NOMO-1 treated with dmso at 0.1 percent for 144 hours (cell line): ENCODE results near the gene GUCY1B1.

Experiments
- DNase-seq: peaks from one replicate; lab custom pipeline; 2025; ENCODE audit not compliant: unreplicated experiment; lab: John Stamatoyannopoulos, UW

The GUCY1B1 gene

DNA sequence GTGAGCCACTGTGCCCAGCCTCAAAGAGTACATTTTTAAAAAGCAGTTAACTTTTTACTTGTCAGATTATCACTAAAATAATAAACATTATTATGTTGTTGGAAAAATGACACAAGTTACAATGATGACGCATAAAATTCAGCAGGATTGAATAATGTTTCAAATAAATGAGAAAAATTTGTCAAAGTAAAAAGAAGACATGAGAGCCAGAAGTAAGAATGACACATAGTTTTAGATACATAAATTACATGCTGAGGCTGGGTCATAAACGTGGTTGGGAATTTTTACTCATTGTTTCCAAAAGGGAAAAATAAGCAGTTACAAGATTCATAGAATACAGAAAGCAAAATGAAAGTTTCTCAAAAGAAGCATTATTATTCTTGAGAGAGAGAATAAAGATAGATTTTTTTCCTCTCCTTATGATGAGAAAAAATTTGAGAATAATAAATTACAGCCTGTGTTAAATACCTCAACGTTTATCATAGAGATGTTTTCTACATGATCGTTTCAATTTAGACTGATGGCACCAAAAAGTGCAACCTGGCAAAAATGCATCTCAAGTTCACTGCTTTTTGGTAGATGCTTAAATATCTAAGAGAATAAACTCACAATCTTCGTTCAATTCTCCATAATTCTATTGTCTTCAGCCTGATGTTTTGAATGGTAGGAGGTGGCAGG lies 40.4 kb downstream of the GUCY1B1 start:
- DNase-seq = no peak

DNA sequence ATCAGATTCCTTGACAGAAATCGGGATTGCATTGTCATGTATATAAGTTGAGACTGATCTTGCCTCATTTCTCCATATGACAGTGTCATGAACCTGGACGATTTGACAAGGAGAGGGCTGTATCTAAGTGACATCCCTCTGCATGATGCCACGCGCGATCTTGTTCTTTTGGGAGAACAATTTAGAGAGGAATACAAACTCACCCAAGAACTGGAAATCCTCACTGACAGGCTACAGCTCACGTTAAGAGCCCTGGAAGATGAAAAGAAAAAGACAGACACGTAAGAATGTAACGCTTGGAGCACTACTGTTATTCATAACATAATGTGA lies 40.9 kb downstream of the GUCY1B1 start:
- DNase-seq = no peak

DNA sequence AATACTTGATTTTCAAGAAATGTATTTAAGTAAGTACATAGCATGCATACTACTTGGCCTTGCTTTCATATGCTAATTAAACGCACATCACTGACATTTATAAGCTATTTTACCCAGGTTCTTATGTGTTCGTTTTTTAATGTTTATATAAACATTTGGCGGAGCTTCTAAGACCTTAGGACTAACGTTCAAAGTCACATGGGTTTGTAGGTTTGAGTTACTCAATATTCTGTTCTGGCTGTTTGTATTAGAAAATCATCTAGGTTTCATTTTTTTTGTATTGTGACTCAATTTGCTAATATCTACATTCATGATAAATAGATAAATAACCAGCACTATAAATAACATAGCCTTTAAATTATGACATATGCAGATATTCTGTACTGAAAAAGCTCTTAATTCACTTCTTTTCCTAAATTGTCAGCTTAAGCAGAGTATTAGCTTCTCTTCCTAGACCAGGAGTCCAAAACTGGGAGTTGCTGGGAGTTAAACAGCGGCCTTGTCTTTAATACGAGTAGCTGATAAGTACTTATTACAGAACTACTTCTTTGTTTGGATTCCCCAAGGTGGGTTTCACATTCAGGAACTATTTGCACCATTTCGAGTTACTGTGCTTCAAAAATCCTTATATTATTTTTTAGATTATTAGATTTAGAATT lies 42.0 kb downstream of the GUCY1B1 start:
- no peak for DNase-seq

DNA sequence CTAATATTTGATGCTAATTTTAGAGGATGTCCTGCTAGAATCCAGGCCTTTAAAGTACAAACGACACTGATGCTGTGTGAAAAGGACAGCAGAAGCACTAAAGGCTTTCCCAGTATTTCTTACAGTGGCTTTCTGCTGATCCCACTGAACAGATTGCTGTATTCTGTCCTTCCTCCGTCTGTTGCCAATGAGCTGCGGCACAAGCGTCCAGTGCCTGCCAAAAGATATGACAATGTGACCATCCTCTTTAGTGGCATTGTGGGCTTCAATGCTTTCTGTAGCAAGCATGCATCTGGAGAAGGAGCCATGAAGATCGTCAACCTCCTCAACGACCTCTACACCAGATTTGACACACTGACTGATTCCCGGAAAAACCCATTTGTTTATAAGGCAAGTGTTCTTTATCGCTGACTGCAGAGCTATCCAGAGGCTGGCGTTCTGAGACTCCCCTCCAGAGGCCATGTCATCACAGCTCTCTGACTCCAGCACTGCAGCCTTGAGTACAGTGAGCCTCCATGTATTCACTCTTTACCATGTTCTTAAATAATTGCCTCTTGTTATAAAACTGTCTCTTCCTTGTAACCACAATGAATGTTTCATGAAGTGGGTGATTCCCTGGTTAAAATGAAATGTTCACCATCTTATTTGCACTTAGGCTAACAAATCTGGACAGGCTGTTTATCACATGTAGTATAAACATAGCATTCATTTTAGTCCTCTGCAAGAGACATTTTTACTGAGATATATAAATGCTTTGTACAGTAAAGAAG lies 43.6 kb downstream of the GUCY1B1 start:
- DNase-seq = no peak

GRCh38 chr4:155805016-155805415 lies 46.2 kb downstream of the GUCY1B1 start:
- no peak for DNase-seq

DNA sequence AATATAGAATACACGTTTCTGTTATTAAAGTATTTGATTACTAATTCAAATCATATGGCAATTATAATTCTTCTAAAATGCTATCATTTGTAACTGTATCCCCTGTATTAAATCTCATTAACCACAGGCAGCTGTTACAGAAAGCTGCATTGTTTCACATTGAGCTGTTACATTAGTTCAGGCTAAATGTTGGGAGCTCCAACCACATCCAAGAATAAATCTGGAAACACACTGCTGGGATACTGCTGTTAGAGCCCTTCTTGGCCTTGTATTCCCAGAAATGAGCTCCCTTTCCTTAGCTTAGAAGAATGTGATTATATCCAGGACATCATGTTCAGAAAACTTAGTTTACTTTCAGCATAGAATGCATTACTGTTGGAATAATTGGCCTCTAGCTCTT lies 48.2 kb downstream of the GUCY1B1 start:
- DNase-seq = no peak

DNA sequence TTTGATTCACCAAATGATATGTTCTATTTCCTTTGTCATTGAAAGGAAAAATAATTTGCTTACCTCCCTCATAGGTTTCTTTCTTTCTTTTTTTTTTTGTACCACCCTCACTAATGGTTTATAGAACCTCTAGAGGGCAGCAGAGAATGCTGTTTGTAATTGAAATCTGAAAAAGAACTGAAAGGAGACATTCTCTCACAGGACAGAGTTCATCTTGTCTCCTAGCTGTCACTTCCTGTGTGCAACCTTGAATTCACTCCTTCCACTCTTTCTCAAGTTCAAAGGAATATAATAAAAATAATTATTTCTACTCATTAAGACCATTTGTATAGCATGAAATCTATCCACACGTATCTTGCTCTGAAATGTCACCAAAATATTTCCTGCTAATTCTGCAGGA lies 51.0 kb downstream of the GUCY1B1 start:
- DNase-seq = peak; percentile 27

- no peak for DNase-seq
Measured at GRCh38 chr4:155811083-155811482, 52.3 kb downstream of the GUCY1B1 start.

DNA sequence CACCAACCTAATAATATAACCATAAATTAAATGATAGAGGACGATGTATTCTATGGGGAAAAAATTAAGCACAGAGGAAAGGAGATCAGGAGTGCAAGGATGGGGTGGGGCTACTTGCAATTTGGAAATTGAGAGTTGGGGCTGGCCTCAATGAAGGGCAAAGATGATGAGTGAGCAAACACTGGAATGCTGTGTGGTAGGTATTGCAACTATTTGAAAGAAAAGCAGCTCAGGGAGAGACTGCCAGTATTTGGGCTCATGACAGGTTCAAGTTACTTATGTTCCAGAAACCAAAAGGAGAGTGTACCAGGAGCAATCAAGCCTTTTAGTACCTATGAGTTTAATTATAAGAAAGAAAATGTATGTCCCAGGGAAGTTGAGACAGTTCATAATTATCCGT lies 59.8 kb downstream of the GUCY1B1 start:
- DNase-seq = no peak

GRCh38 chr4:155819066-155819465 lies 60.2 kb downstream of the GUCY1B1 start:
- DNase-seq = no peak

GRCh38 chr4:155820887-155821518 lies 62.2 kb downstream of the GUCY1B1 start:
- DNase-seq = no peak

DNA sequence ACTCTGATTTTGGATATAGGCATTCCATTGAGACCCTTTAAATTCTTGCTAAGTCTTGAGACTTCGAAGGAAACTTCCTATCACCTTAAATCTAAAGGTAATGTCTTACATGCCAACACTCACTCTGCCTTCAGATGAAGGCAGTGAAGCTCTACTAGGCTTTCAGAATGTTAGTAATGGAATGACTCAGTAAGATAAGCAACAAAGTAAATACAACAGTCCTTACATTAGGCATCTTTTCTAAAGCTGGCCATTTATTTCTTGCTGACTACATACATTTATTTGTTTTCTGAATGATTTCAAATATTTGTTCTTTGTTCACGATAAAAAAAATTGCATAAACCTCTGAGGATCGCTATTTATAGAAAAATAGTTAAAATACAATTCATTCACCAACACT lies 63.8 kb downstream of the GUCY1B1 start:
- no peak for DNase-seq

DNA sequence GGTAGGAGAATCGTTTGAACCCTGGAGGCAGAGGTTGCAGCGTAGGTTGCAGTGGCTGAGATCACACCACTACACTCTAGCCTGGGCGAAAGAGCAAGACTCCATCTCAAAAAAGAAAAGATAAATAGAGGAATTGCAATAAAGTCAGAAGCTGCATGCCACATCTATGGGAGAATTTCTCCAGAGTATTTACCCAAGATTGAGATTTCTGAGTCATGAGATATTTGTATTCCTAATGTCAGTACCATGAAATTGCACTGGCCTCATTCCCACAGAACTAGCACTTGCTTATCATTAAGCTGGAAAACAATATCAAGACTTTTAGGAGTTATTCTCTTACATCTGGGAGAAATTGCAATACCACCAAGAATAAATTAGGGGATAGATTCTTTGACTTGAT lies 69.8 kb downstream of the GUCY1B1 start:
- DNase-seq = no peak

- no peak for DNase-seq
Measured at GRCh38 chr4:155832664-155833063, 73.8 kb downstream of the GUCY1B1 start.

DNA sequence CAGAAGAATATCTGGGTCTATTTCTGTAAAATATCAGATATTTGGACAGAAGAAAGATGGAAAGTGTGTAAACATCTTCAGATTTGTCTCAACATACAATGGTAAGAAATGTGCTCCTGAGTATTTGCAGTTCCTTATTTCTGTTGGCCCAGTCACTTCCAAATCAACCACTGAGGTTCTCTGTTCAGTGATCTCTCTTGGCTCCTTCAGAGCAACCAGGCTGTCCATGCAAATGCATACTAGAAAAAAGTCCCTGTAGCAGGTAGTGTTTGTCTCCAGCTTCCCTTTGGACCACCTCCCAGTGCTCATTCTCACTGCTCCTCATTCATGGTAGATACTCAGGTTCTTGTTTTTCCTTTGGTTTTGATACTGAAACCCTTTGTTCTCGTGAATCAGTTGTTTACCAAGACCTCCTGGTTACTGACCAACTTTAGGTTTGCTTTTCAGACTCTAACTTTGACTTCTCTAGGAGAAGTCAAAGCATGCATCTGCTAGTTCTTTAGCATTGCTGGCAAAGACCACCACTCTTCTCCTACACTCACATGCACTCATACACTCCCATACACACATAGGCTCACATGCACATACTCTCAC lies 78.5 kb downstream of the GUCY1B1 start:
- no peak for DNase-seq

- DNase-seq = no peak
Measured at GRCh38 chr4:155842080-155842479, 83.3 kb downstream of the GUCY1B1 start.

DNA sequence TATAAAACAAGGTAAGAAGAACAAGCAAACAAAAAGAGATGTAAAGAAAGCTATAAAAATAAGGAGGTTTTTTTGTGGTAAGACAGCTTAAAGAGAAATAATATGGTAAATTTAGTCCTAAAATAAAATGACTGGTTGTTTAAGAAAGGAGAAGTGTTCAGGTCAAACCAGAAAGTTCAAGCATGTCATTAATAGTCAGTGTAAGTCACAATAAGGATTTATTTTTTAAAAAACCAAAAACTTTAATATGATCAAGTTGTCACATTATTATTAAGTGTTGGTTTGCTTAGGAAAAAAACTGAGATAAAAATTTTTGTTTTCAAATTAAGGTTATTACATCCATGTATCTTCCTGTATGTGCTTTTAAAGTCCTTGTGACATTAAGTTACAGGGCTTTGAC lies 88.1 kb downstream of the GUCY1B1 start:
- DNase-seq = no peak

- no peak for DNase-seq
Measured at GRCh38 chr4:155849042-155849441, 90.2 kb downstream of the GUCY1B1 start.

DNA sequence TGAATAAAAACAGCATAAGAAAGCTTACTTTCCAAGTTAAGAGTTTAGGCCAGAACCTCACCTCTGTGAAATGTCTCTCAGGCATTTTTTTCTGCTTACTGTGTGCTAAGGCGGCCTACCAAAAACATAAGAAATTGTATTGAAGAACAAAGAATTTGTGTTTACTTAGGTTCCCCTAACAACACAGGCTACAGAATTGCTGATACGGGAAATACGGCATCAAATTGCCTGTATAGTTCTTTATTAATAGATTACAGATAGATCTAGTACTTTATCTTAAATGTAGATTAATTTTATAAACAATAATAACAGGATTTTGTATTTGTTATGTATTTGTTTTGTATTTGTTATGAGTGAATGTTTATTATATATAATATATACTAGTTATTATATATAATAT lies 94.4 kb downstream of the GUCY1B1 start:
- no peak for DNase-seq

GRCh38 chr4:155854582-155855226 lies 95.9 kb downstream of the GUCY1B1 start:
- DNase-seq = peak; percentile 5

DNA sequence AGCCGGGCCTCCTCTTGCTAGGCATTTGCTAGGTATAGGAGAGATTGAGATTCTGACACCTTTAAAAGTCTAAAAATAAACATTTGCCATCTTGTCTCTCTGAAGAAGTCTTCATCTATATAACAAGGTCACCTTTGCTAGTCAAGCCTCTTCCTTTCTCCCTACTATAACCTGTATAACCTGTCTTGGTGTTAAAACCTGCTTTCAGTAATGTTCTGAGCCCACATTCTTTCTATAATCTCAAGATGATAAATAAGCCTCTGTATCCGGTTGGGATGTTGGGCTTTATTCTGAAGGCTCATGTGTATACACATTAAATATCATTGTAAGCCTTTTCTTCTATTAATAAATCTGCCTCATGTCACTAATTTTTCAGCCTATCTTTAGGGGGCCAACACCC lies 97.1 kb downstream of the GUCY1B1 start:
- DNase-seq = no peak
